ENCODE measurements around the gene RADIL. TPM values are rescaled to one million over a fixed set of nuclear protein-coding genes. Genes with fewer than 3 reads are reported as not detected.
"Not testable (repeated sequence)": the region's sequence is repeated elsewhere in the genome, so short reads cannot be mapped to it uniquely, and the experiment has no call there.

RADIL gene
- total RNA-seq, 2 donors from 2014 or later, result 6.8 to 7.8 TPM

DNA sequence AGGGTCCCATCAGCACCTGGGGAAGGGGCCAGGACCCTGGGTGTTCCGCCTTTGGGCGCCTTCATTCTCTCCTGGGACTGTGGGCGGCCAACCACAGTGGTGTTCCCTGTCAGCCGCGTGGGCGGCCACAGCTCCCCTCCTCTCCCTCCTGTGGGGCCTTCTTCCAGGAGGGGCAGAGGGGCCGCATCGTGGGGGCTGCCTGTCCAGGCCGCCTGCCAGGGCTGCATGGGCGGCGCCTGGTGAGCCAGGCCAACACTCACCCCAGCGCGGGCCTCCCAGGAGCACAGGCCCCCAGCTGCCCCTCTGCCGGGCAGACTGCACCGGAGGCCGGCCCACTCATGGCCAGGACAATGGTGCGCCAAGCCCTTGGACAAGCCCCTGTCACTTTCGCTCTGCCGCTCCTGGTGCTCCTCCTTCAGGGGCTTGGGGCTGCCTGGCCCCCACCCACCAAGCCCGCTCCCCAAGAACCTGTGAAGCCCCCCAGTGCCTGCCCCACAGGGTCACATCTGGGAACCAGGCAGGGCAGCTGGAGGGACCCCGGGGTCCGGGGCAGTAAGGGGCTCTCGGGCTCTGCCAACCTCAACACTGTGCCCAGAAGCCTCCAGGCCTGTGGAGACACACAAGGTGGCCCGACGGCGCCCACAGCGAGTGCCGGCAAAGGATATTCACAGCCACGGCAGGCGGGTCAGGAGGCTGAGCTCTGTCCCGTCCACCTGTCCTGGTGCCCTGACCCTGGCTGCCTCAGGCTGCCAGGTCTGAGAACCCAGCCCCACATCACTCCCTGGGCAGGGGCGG lies 65.3 kb downstream of the RADIL start:
- intact Hi-C loops (cut with DNase I), result no loop called here
- ATAC-seq (no peak), DNase-seq (no peak)

DNA sequence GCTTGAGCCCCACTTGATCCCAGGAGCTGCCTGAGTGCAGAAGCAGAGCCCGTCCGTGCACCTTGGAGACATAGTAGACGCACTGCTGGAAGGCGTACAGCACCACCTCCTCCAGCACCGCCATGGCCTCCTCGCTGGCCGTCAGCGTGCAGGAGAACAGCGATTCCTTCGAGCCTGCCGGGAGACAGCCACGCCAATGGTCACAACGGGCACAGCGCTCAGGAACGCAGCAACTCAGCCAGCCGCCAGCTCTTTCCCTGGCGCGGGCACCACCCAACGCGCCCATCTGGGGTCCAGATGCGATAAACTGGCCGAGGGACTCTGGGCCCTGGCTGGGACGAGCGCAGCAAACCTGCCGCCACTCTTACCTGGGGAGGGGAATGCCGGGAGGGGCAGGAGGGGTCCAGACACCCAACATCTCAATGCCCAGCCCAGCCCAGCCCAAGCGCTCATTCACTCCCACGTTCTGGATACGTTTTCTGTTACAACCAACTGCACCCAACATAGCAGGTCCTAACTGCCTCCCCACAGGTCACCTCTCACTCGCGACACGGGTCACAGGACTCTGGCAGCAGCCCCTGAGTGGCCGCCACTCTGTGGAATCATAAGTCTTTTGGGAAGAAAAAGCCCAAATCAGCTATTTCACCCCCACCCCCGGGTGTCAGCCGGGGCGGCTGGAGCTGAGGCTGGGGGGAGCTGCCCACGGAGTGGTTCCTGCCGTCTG lies 66.2 kb downstream of the RADIL start:
- intact Hi-C loops (cut with DNase I), result no loop called here
- ATAC-seq (no peak), DNase-seq (no peak)

DNA sequence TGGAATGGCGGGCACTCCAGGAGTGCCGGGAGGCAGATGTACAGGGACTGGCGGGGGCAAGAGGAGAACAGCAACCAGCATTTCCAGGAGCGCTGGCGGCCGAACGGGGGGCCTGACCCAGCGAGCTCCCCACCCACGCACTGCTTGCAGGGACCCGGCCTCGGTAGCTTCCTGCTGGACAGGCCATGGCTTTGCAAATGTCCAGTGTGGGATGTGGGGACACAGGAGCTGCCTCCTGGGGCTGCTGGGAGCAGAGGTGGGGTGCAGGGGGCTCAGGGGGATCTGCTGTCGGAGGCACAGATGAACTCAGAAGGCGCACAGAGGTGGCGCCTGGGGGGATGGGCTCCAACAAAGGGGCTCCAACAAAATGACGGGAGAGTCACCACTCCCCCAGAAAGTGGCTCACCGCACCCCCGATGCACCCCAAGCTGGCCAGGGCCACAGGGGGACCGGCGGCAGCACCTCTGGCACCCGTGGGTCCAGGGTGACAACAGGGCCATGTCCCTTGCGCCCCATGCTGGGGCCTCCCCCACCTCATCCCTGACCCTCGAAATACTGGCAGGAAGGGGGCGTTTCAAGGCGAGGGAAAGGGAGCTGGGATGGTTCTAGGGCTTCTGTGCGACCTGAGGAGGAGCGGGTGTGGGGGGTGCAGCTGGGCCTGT lies 67.0 kb downstream of the RADIL start:
- DNase-seq, result no peak
- intact Hi-C loops (cut with DNase I), result no loop called here
- ATAC-seq, result no peak

DNA sequence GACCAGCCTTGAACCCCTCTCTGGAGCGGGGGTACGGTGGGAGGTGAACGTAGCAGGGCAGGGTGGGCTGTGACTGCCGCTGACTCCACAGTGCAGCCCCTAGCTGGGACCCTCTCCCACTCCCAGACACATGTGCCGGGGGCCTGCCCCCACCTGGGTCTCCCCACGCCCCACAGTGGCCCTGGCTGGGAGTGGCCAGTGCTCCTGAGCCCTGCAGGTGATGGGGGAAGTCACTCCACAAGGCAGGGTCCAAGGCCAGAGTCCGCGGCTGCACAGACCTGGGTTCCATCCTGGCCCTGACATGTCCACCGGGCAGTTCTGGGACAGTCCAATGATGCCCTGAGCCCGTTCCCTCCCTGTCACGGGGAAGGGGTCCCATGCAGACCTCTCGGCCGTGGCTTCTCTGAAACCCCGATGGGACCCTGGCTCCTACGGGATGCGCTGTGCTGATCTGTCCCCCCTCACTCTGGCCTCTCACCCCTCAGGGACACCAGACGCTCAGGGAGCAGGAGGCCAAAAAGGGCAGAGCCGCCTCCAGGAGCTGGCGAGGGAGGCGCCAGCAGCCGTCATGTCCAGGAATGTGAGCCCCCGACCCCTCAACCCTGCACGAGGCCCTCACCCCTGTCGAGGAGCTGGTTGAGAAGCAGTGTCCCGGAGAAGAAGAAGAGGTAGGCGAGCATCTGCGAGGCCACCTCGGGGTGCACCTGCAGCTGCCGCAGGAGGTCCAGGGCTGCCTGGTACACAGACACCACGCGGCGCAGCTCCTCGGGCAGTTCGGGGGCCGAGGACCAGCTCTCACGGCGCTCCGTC lies 67.7 kb downstream of the RADIL start:
- ATAC-seq (no peak), DNase-seq (no peak)
- intact Hi-C loops (cut with DNase I), result no loop called here

DNA sequence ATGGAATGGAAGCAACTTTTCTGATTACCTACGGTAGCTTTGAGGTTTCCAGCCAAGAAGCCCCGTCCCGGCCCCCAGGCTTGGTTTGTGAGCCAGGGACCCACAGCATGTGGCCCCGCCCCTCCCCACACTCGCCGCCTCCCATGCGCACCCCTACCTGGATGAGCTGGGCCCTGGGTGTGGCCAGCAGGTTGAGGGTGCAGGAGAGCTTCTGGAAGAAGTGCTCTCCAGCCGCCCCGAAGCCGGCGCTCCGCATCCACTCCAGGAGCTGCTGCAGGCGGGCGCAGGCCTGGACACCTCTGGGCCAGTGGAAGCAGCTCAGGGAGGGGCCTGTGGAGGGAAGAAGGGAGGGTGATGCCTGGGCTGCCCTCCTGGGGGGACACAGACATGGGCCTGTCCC lies 68.4 kb downstream of the RADIL start:
- intact Hi-C loops (cut with DNase I), result no loop called here
- ATAC-seq (no peak), DNase-seq (no peak)

DNA sequence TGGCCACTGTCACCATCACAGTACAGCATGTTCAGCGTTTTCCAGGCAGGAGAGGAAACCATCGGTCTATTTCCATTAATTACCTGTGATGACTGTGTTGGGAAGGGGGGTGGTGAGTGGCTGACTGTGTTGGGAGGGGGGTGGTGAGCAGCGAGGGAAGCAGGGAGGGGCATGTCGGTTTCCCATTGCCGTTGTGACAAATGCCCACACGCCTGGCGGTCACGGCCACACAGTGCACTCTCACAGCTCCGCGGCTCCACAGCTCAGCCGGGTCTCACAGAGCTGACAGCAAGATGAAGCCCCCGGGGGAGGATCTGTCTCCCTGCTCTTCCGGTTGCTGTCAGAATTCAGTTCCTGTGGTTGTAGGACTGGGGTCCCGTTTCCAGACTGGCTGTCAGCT lies 69.1 kb downstream of the RADIL start:
- ATAC-seq, result no peak
- no peak for DNase-seq
- intact Hi-C loops (cut with DNase I), result no loop called here

DNA sequence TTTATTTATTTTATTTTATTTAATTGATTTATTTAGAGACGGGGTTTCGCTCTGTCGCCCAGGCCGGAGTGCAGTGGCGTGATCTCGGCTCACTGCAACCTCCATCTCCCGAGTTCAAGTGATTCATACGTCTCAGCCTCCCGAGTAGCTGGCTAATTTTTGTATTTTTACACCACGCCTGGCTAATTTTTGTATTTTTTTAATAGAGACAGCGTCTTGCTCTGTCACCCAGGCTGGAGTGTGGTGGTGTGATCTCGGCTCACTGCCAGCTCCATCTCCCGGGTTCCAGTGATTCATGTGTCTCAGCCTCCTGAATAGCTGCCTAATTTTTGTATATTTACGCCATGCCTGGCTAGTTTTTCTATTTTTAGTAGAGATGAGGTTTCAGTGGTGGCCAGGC lies 73.8 kb downstream of the RADIL start:
- no peak for ATAC-seq
- intact Hi-C loops (cut with DNase I), result no loop called here

DNA sequence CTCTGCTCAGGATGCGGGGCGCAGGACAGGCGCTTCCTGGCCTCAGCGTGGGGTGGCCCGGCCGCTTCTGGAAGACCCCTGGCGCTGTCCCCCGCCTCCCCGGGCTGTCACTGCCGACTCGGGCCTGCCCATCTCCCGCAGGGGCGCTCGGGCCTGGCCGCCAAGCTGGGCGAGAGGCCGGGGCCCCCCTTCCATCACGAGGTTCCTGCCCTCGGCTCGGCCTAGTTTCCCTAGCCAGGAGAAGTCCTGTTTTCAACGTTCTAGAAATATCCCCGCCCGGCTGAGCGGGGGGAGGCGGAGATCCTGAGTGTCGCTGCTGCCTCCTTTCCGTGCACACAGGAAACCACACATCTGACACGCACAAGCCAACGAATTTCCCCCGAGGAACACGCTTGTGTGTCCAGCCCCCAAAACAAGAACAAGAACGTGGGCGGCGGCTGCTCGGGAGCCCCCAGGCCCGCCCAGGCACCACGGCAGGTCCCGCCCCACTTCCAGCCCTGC lies 74.4 kb downstream of the RADIL start:
- intact Hi-C loops (cut with DNase I), result no loop called here
- no peak for DNase-seq
- peak in 1 of 2 donors; percentile 31 for ATAC-seq

More for the DNA sequence above, 73.8 kb downstream of the RADIL start:
- no peak for DNase-seq

DNA sequence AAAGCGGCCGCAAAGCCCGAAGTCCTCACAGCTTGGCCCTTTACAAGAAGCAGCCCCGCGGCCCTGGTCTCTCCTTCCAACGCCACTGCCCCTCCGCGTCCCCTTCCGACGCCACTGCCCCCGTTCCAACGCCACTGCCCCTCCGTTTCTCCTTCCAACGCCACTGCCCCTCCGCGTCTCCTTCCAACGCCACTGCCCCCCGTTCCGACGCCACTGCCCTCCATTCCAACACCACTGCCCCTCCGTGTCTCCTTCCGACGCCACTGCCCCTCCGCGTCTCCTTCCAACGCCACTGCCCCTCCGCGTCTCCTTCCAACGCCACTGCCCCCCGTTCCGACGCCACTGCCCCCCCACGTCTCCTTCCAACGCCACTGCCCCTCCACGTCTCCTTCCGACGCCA lies 75.0 kb downstream of the RADIL start:
- no peak for ATAC-seq
- intact Hi-C loops (cut with DNase I), result no loop called here
- DNase-seq, result no peak

DNA sequence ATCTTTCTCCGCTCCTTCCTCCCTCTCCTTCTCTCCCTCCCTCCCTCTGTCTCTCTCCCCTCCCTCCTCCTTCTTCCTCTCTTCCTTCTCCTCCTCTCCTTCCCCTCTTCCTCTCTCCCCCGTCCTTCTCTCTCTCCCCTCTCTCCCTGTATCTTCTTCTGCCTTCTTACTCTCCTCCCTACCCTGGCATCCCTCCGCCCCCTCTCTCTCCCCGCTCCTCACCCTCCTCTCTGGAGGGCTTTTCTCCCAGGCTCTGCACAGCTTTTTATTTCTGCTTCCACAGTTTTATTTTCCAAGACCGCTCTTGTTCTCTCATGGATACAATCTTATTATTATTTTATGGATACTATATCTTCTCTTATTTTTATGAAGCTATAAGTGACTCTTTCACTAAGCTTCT lies 75.5 kb downstream of the RADIL start:
- ATAC-seq (peak; percentile 5 to 12), DNase-seq (no peak)
- intact Hi-C loops (cut with DNase I), result no loop called here

DNA sequence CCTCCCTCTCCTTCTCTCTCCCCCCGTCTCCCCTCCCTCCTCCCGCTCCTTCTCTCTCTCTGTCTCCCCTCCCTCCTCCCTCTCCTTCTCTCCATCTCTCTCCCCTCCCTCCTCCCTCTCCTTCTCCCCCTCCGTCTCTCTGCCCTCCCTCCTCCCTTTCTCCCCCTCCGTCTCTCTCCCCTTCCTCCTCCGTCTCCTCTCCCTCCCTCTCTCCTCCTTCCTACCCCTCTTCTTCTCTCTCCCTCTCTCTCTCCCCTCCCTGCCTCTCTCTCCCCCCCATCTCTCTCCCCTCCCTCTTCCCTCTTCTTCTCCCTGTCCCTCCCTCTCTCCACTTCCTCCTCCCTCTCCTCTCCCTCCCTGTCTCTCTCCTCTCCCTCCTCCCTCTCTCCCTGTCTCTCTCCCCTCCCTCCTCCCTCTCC lies 75.9 kb downstream of the RADIL start:
- intact Hi-C loops (cut with DNase I), result no loop called here
- DNase-seq, result no peak
- ATAC-seq, result peak; percentile 41 to 68

DNA sequence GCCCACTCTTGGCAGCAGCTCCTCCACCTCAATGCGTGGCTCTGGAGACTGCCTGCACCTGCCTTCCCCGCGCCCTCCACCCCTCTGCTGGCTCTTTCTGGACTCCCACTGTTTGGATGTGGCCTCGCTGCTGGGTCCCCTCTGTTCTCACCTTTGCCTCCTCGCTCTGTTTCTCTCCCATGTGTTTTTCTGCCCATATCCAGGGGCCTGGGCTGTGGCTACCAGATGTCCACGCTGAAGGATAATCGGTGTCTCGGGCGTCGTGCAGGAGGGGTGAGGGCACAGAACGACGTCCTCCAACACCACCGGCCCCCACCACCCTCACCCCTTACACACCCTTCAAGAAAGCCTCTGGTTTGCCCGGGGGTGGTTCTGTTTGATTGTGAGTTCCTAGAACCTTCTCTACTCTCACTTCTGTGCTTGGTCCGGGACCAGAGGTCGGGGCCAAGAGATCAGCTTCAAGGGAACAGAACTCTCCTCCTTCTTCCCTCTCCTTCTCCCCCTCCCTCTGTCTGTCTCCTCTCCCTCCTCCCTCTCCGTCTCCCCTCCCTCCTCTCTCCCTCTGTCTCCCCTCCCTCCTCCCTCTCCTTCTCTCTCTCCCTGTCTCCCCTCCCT lies 76.4 kb downstream of the RADIL start:
- DNase-seq (no peak), ATAC-seq (peak in 1 of 2 donors; percentile 33)
- intact Hi-C loops (cut with DNase I), result no loop called here

DNA sequence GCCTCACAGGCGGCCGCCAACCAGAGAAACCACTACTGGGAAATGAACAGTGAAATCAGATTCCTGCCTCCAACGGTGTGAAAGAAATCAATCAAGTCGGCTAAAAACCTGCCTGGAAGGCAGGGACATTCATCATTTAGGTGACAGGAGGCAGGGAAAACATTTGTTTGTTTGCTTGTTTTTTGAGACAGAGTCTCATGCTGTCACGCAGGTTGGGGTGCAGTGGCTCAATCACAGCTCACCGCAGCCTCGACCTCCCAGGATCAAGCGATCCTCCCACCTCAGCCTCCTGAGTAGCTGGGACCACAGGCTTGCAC lies 77.6 kb downstream of the RADIL start:
- ATAC-seq (no peak), DNase-seq (no peak)
- intact Hi-C loops (cut with DNase I), result no loop called here

DNA sequence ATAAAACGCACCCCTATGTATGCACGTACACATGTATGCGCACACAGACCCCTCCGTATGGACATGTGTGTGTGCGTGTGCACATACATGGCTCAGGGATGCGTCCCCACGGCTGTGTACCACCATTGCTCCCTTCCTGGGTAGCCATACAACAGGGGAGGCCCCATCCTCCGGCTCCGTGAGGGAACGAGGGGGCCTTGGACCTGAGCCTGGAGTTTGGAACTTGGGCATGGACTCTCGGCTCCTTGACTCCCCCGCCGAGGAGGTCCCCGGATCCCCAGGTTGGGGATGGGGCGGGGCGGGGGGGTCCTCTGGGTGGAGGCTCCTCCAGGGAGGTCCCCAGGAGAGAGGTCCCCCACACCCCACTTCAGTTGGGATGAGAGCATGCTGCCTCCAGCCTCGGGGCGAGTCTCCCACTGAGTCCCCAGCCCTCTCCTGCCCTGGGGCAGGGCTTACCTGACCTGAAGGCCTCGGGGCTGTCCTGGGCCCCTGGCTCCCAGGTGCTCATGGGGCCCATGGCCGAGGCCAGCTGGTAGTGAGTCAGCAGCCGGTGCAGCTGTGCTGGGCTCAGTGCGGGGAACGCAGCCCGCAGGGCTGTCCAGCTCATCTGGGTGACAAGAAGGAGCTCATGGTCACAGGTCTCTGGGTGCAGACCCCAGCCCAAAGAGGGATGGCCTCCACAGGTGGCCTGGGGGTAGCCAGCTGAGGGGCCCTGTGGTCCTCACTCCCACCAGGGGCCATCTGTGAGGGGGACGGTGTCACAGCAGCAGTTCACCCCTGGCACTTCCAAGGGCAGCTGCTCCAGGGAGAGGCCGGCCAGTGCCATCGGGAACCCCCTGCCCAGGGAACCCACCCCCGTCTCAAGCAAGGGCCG lies 78.2 kb downstream of the RADIL start:
- ATAC-seq, result no peak
- intact Hi-C loops (cut with DNase I), result no loop called here
- DNase-seq, result no peak

DNA sequence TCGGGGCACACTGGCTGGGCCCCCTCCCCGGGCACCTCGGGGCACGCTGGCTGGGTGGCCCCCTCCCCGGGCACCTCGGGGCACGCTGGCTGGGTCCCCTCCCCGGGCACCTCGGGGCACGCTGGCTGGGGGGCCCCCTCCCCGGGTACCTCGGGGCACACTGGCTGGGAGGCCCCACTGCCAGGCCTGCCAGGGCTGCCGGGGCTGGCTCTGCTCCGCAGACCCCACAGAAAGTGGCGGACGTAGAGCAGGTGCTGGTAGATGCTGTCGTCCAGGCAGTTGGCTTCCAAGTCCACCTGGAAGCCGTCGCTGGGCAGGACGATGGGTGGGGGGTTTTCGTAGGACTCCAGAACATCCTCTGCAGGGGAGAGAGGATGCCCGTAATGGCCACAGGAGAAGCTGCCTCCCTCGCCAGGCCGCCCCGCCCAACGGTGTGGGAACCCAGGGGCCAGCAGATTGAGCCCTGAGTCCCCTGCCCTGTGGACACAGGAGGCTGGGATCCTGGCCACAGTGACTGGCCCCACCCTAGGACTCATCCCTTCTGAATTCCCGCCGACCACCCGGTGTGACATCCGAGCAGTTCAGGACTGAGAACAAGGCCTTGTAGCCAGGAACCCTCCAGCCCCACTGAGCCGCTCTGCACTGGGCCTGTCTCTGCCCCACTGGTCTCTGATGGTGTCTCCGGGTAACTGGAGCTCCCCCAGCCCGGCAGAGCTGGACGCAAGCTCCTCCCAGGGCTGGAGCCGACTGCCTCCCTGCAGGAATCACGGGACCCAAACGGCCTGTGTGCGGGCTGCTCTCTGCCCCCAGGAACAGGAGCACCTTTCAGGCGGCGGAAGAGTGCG lies 79.9 kb downstream of the RADIL start:
- DNase-seq (no peak), ATAC-seq (no peak)
- intact Hi-C loops (cut with DNase I), result no loop called here

DNA sequence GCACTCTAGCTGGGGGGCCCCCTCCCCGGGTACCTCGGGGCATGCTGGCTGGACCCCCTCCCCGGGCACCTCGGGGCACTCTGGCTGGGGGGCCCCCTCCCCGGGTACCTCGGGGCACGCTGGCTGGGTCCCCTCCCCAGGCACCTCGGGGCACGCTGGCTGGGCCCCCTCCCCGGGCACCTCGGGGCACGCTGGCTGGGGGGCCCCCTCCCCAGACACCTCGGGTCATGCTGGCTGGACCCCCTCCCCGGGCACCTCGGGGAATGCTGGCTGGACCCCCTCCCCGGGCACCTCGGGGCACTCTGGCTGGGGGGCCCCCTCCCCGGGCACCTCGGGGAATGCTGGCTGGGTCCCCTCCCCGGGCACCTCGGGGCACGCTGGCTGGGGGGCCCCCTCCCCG lies 80.9 kb downstream of the RADIL start:
- DNase-seq; intact Hi-C loops (cut with DNase I); ATAC-seq: not testable (repeated sequence)

DNA sequence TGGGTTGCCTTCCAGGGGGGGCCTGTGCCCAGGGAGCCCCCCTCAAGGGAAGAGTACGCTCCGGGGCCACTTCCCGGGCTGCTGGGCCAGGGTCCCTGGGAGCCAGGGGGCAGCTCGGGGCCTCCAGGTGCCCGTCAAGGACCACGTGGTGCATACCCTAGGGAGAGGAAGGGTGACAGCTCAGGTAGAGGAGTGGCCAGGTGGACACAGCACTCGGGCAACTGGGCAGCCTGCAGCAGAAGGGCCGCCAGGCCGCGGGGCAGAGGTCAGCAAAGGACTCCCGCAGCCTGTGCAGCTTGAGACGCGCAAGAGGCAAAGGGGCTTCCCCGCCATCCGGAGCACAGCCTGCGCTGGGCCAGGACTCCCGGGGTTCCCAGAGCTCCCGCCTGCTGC lies 81.7 kb downstream of the RADIL start:
- ATAC-seq (no peak), DNase-seq (no peak)
- intact Hi-C loops (cut with DNase I), result no loop called here

Data from left cardiac atrium (tissue), 4 donors.